B cell (primary cell): Measurements from ENCODE around the gene IFIT2. TPM values are rescaled to one million over a fixed set of nuclear protein-coding genes. Genes with fewer than 3 reads are reported as not detected.

Source experiments
- ATAC-seq: fragments of 200-7000 bp; cut with Tn5 transposase; one replicate; pipeline ENCODE4 v1.10.0; 2021; ENCODE audit warnings: low read depth, mild to moderate bottlenecking, moderate number of reproducible peaks, moderate library complexity
- CTCF ChIA-PET: fragments of 350-600 bp; sonication (Branson Sonifier 250); formaldehyde crosslinking; loops from one replicate; lab custom pipeline; 2021; ENCODE audit warnings: antibody characterized with exemption, inconsistent platforms; lab: Charles Lee
- POLR2A ChIA-PET: fragments of 350-600 bp; sonication (Branson Sonifier 250); formaldehyde crosslinking; loops from one replicate; lab custom pipeline; 2021; ENCODE audit warnings: antibody characterized with exemption; lab: Charles Lee
- DNase-seq: peaks from one replicate; pipeline ENCODE4 v3.0.0; 2013
- H2AFZ ChIP-seq: 2 replicates; pipeline ENCODE4 v1.6.1; 2012; ENCODE audit warnings: mild to moderate bottlenecking, low read depth, low read length; ENCODE audit not compliant: insufficient read depth, poor library complexity, severe bottlenecking
- H3K27ac ChIP-seq, 2 donors: 1 replicate in 1 of 2; 2 replicates in 1 of 2; pipeline ENCODE4 v1.5.1; 2012 to 2013; ENCODE audit warnings: low read length in 2 of 2, mild to moderate bottlenecking in 2 of 2, moderate library complexity in 1 of 2
- H3K27me3 ChIP-seq, 4 experiments: fragments of 200-600 bp in 1 of 4; sonication (generic) in 1 of 4; replicated peaks in 1 of 4; 1 replicate in 2 of 4; 2 replicates in 2 of 4; pipeline versions ENCODE4 v1.6.1 to v1.7.0; 2013 to 2016; ENCODE audit warnings: low read length in 3 of 4, mild to moderate bottlenecking in 2 of 4, mixed read lengths in 1 of 4, moderate library complexity in 1 of 4; ENCODE audit not compliant: insufficient read depth in 4 of 4, control insufficient read depth in 3 of 4; ENCODE audit errors: control extremely low read depth in 1 of 4
- H3K36me3 ChIP-seq, 2 experiments: replicated peaks in 1 of 2; 1 replicate in 1 of 2; 2 replicates in 1 of 2; pipeline versions ENCODE4 v1.6.1 to v1.7.1; 2013; ENCODE audit warnings: low read length in 1 of 2; ENCODE audit not compliant: insufficient read depth in 2 of 2, control insufficient read depth in 1 of 2; ENCODE audit errors: control extremely low read depth in 1 of 2, extremely low read depth in 1 of 2
- H3K4me1 ChIP-seq, 2 donors: fragments of 200-600 bp in 1 of 2; sonication (generic) in 1 of 2; 1 replicate in 1 of 2; 2 replicates in 1 of 2; pipeline versions ENCODE4 v1.5.1 to v1.6.1; 2013 to 2017; ENCODE audit warnings: low read length in 2 of 2; ENCODE audit not compliant: control insufficient read depth in 2 of 2, insufficient read depth in 2 of 2
- H3K4me2 ChIP-seq: replicated peaks from 2 replicates; pipeline ENCODE3; 2012; ENCODE audit warnings: mild to moderate bottlenecking, low read depth, low read length; ENCODE audit not compliant: poor library complexity, severe bottlenecking
- H3K4me3 ChIP-seq, 5 experiments: fragments of 200-600 bp in 1 of 5; sonication (generic) in 1 of 5; 1 replicate in 3 of 5; 2 replicates in 2 of 5; pipeline versions ENCODE4 v1.5.1 to v1.7.0; 2011 to 2016; ENCODE audit warnings: low read length in 4 of 5, mild to moderate bottlenecking in 4 of 5, low read depth in 2 of 5, control low read depth in 1 of 5, moderate library complexity in 1 of 5; ENCODE audit not compliant: insufficient read depth in 1 of 5; ENCODE audit errors: control extremely low read depth in 1 of 5, extremely low read depth in 1 of 5
- H3K79me2 ChIP-seq: fragments of 200-600 bp; sonication (generic); one replicate; pipeline ENCODE4 v1.6.0; 2016; ENCODE audit warnings: low read length; ENCODE audit not compliant: control insufficient read depth, insufficient read depth
- H3K9ac ChIP-seq: fragments of 200-600 bp; sonication (generic); 2 replicates; pipeline ENCODE4 v1.6.1; 2017; ENCODE audit warnings: mild to moderate bottlenecking, low read length, moderate library complexity
- H3K9me3 ChIP-seq, 3 donors: one replicate each; pipeline versions ENCODE4 v1.6.1 to v1.7.1; 2013; ENCODE audit warnings: low read length in 2 of 3; ENCODE audit not compliant: control insufficient read depth in 2 of 3, insufficient read depth in 1 of 3; ENCODE audit errors: control extremely low read depth in 1 of 3
- H4K20me1 ChIP-seq: 2 replicates; pipeline ENCODE4 v1.6.0; 2012; ENCODE audit warnings: mild to moderate bottlenecking, low read length; ENCODE audit not compliant: insufficient read depth, control insufficient read depth, poor library complexity, severe bottlenecking
- H3K27ac Mint-ChIP-seq: one replicate; pipeline ENCODE4 v1.8.0; 2021; ENCODE audit warnings: mixed read lengths
- H3K27me3 Mint-ChIP-seq: one replicate; pipeline ENCODE4 v1.8.0; 2021; ENCODE audit warnings: mixed read lengths
- H3K4me1 Mint-ChIP-seq: one replicate; pipeline ENCODE4 v1.8.0; 2021; ENCODE audit warnings: mixed read lengths
- H3K4me3 Mint-ChIP-seq: one replicate; pipeline ENCODE4 v1.8.0; 2021; ENCODE audit warnings: mixed read lengths
- H3K9me3 Mint-ChIP-seq: one replicate; pipeline ENCODE4 v1.8.0; 2022; ENCODE audit warnings: mixed read lengths; ENCODE audit not compliant: insufficient read depth
- EZH2 ChIP-seq: IDR thresholded peaks from 2 replicates; pipeline ENCODE4 v1.6.1; 2012; ENCODE audit warnings: borderline replicate concordance, low read depth, mild to moderate bottlenecking, moderate library complexity, low read length; ENCODE audit not compliant: insufficient read depth, poor library complexity, severe bottlenecking
- WGBS: methylation state at CpG from one replicate; pipeline ENCODE4 v1.1.5; 2013; ENCODE audit warnings: missing lambda C conversion rate; ENCODE audit not compliant: insufficient coverage; 5-methylcytosine and 5-hydroxymethylcytosine counted together
- intact Hi-C: fragments of 100-400 bp; cut with micrococcal nuclease; formaldehyde crosslinking; loops from one replicate; pipeline ENCODE4 v1.10.0; 2022
- polyA plus RNA-seq: library from polyadenylated mRNA; depleted of rRNA; stranded (reverse); fragments of >200 nt; gene quantifications from 2 replicates; pipeline ENCODE4 v1.2.3, GENCODE V29; 2012
- total RNA-seq, 2 donors: library from RNA; stranded (reverse); fragments of 120-200 nt in 1 of 2; gene quantifications; 1 replicate in 1 of 2; 2 replicates in 1 of 2; pipeline versions ENCODE4 v1.2.3 to v1.2.4, GENCODE V29; 2013 to 2022
- TF ChIP-seq, protein P1 (sequence below): fragments of 200-600 bp; IDR thresholded peaks from one replicate; pipeline ENCODE4 v1.8.0; 2022; ENCODE audit warnings: antibody characterized with exemption, mild to moderate bottlenecking

The IFIT2 gene
- total and polyA plus RNA-seq, 2 donors (not counting 1 experiment from before 2014, with no cell fraction given) = 3.6 to 12.4 TPM

GRCh38 chr10:89347701-89348457, 46.0 kb downstream of the IFIT2 start:
- H3K27me3 ChIP-seq = no peaks in the 10 kb centered on the region
- H3K27ac Mint-ChIP-seq = no peak overlapping the region
- no peaks in the 10 kb centered on the region for H3K9me3 ChIP-seq
- TF ChIP-seq, protein P1, sequence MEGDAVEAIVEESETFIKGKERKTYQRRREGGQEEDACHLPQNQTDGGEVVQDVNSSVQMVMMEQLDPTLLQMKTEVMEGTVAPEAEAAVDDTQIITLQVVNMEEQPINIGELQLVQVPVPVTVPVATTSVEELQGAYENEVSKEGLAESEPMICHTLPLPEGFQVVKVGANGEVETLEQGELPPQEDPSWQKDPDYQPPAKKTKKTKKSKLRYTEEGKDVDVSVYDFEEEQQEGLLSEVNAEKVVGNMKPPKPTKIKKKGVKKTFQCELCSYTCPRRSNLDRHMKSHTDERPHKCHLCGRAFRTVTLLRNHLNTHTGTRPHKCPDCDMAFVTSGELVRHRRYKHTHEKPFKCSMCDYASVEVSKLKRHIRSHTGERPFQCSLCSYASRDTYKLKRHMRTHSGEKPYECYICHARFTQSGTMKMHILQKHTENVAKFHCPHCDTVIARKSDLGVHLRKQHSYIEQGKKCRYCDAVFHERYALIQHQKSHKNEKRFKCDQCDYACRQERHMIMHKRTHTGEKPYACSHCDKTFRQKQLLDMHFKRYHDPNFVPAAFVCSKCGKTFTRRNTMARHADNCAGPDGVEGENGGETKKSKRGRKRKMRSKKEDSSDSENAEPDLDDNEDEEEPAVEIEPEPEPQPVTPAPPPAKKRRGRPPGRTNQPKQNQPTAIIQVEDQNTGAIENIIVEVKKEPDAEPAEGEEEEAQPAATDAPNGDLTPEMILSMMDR = no peak
- no peak for TF ChIP-seq EZH2
- no peak overlapping the region for H2AFZ ChIP-seq
- H3K4me3 ChIP-seq = no peak overlapping the region
- H3K9me3 Mint-ChIP-seq = no peaks in the 10 kb centered on the region
- H3K4me2 ChIP-seq = peak overlapping the region; percentile 35
- DNase-seq (no peak), ATAC-seq (peak; percentile 28)
- CTCF ChIA-PET = interaction anchor here (1.1 to 1.6 kb wide), 2 partner anchors 20 to 22 kb away, joined by 3 to 6 read pairs; no protein-coding TSS in a partner anchor
- no peak overlapping the region for H3K9ac ChIP-seq
- H3K36me3 ChIP-seq = no peaks in the 10 kb centered on the region
- peaks cover 46% of the 10 kb centered on the region for H3K4me1 Mint-ChIP-seq
- POLR2A ChIA-PET = no interaction called here
- H3K27me3 Mint-ChIP-seq = no peaks in the 10 kb centered on the region
- peak overlapping the region; percentile 36 for H3K4me3 Mint-ChIP-seq
- no peaks in the 10 kb centered on the region for H3K79me2 ChIP-seq
- peaks cover 30 to 37% of the 10 kb centered on the region in 2 donors for H3K4me1 ChIP-seq
- intact Hi-C loops = no loop called here
- H3K27ac ChIP-seq = no peak overlapping the region
- 100% methylated on average over 2 of the region's 7 CpGs for WGBS
- H4K20me1 ChIP-seq = no peaks in the 10 kb centered on the region

DNA sequence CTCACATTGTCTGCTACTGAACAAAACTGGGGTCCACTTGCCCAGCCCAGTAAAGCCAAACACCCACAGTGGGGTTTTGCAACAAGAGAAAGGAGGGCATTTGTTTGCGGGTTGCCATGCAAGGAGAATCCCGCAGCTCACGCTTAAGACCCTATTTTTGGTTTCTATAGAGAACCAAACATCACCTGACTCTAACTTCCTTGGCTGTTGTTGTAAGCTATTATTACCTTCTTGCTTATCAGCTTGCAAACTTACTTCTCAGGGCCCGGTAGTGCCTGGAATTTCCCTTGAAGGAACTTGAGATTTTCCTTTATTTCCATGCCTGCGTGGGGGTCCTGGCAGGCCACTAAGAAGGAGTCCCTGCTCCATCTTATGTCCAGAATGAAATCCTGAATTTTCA, 46.6 kb downstream of the IFIT2 start:
- H3K4me1 ChIP-seq = peaks cover 30 to 37% of the 10 kb centered on the region in 2 donors
- H2AFZ ChIP-seq = no peak overlapping the region
- ChIA-PET CTCF (interaction anchor here (1.1 to 1.6 kb wide), 2 partner anchors 19 to 21 kb away, joined by 3 to 6 read pairs; no protein-coding TSS in a partner anchor), POLR2A (no interaction called here)
- H3K27ac ChIP-seq = no peak overlapping the region
- no peaks in the 10 kb centered on the region for H3K36me3 ChIP-seq
- no peaks in the 10 kb centered on the region for H4K20me1 ChIP-seq
- no peak for ATAC-seq
- no peaks in the 10 kb centered on the region for H3K27me3 Mint-ChIP-seq
- peak overlapping the region; percentile 36 for H3K4me3 Mint-ChIP-seq
- H3K4me3 ChIP-seq = no peak overlapping the region
- no peaks in the 10 kb centered on the region for H3K79me2 ChIP-seq
- no peak overlapping the region for H3K9ac ChIP-seq
- DNase-seq = no peak
- 50% methylated on average over 2 of the region's 5 CpGs for WGBS
- no peaks in the 10 kb centered on the region for H3K27me3 ChIP-seq
- no peaks in the 10 kb centered on the region for H3K9me3 ChIP-seq
- H3K4me1 Mint-ChIP-seq = peaks cover 46% of the 10 kb centered on the region
- no peak overlapping the region for H3K27ac Mint-ChIP-seq
- H3K4me2 ChIP-seq = peak overlapping the region; percentile 35
- no peaks in the 10 kb centered on the region for H3K9me3 Mint-ChIP-seq
- intact Hi-C loops = no loop called here
- TF ChIP-seq EZH2 = no peak
- TF ChIP-seq, protein P1 = no peak
